Suppressor macrophage treated with lipopolysaccharide for 4 hours (primary cell): ENCODE measurements around the gene NKAPD1.
"Not testable (repeated sequence)": the region's sequence is repeated elsewhere in the genome, so short reads cannot be mapped to it uniquely, and the experiment has no call there.

Experiments used
- DNase-seq: peaks from one replicate; pipeline ENCODE4 v3.0.0-alpha.2; 2020

The NKAPD1 gene, protein sequence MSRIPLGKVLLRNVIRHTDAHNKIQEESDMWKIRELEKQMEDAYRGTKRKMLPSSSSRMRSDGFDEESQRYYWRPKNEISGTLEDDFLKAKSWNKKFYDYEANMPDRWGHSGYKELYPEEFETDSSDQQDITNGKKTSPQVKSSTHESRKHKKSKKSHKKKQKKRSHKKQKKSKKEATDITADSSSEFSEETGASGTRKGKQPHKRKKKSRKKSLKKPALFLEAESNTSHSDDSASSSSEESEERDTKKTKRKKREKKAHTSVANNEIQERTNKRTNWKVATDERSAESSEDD

GRCh38 chr11:112073941-112074811, at the start of gene NKAPD1, which contains the start of gene PIH1D2:
TSS of gene NKAPD1 (plus strand) at chr11:112074299. CDS start at chr11:112075575, 1,276 bp downstream.
TSS of gene PIH1D2 (minus strand) at chr11:112074017. CDS start at chr11:112073174, 843 bp downstream.
- peak; percentile 91 for DNase-seq

DNA sequence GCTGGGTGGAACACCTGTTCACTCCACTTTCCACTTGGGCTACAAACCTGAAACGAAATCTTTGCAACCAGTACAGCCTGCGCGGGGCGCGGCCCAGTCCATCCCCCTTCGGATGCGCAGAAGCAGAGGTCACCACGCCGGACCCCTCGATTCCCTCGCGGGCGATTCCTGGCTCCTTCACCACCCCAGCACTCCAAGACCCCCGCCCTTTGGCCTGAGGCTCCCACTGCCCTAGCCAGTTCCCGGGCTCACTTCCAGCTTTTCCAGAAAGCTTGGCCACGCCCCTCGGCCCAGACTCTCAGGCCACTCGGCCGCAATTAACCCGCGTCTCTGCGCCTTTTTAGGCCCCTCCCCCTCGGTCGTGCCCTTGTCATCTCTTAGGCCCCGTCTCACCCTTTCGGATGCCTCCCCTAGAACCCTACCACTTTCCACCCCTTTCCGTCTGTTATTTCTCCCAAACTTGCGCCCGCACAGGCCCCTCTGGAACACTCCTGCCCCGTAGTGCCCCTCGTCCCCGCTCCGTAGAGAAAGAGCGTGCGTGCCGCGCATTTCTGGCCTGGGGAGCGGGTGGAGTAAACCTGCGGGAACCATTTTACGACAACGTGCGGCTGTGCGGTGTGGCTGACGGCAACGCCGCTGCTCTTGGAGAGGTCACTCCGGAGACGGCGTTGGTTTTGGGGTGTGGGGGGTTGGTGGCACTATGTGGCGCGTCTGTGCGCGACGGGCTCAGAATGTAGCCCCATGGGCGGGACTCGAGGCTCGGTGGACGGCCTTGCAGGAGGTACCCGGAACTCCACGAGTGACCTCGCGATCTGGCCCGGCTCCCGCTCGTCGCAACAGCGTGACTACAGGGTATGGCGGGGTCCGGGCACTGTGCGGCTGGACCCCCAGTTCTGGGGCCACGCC, 49.1 kb upstream of the NKAPD1 start, which contains the start of gene DLAT:
TSS of gene DLAT (plus strand) at position 636 of the 906 bp plus-strand sequence. CDS start at position 701, 65 bp downstream.
- peak; percentile 79 for DNase-seq

DNA sequence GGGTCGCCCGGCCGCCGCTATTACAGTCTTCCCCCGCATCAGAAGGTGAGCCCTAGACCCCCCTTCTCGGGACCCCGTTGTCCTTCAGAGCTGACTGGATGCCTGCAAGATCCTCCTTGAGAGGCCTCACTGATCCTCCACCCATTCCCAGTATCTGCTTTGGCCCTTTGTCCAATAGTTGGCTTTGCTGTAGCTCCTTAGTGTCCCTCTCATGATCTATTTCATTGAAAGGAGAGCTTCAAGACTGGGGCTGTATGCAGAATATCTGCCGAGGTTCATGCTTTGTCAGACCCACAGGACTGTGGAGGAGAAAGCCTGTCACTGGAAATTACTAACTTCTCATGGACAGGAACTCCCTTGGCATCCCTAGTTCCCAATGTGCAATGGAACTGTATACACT, 48.4 kb upstream of the NKAPD1 start:
- peak; percentile 16 for DNase-seq

DNA sequence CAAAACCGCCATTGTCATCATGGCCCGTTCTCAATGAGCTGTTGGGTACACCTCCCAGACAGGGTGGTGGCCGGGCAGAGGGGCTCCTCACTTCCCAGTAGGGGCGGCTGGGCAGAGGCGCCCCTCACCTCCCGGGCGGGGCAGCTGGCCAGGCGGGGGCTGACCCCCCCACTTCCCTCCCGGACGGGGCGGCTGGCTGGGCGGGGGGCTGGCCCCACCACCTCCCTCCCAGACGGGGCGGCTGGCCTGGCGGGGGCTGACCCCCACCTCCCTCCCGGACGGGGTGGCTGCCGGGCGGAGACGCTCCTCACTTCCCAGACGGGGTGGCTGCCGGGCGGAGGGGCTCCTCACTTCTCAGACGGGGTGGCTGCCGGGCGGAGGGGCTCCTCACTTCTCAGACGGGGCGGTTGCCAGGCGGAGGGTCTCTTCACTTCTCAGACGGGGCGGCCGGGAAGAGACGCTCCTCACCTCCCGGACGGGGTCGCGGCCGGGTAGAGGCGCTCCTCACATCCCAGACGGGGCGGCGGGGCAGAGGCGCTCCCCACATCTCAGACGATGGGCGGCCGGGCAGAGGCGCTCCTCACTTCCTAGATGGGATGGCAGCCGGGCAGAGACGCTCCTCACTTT, 47.2 kb upstream of the NKAPD1 start:
- not testable (repeated sequence) for DNase-seq

DNA sequence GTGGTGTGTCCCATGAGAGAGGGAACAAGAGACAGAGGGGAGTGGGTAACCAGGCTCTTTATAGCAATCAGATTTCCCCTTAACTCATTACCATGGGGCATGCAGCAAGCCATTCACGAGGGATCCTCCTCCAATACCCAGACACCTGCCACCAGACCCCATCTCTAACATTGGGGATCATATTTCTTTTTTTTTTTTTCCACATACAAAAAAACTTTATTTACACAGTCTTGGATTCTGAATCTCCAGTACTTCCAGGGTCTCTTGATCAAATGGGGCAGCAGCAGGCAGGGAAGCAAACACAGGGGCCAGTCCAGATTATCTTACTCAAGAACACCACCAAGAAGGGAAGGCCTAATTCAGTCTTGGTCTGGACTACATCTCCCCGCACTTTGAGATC, 44.6 kb upstream of the NKAPD1 start:
- no peak for DNase-seq

- no peak for DNase-seq
Measured at GRCh38 chr11:112033902-112034301, 40.2 kb upstream of the NKAPD1 start.

- DNase-seq, result no peak
Measured at GRCh38 chr11:112037527-112037926, 36.6 kb upstream of the NKAPD1 start.

- no peak for DNase-seq
Measured at GRCh38 chr11:112042161-112042960, 31.7 kb upstream of the NKAPD1 start.

DNA sequence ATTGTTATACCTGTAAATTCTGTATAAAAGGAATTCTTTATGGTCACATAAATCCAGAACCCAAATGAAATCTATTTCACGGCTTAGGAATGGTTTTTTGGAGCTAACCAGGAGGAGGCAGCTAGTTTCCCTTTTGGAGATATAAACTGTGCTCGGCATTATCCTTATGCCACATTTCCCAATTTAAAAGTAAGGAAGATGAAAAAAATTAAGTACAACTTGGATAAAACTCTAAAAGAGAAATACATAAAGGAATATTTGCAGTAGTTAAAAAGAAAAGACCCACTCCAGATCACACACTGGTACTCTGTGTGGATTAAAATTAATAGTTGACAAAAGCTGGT, 31.2 kb upstream of the NKAPD1 start:
- no peak for DNase-seq

DNA sequence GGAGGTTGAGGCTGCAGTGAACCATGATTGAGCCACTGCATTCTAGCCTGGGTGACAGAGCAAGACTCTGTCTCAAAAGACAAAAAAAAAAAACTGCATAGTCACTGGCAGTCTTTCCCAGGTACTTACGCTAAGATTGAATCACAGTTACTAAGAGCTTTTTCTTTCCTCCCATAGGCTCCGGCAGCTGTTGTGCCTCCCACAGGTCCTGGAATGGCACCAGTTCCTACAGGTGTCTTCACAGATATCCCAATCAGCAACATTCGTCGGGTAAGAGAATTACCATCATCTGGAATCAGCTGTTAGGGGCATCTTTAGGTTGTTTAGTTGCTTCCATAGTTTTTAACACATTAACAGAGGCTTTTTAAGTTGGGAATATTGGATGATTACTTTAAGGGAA, 29.1 kb upstream of the NKAPD1 start:
- no peak for DNase-seq

DNA sequence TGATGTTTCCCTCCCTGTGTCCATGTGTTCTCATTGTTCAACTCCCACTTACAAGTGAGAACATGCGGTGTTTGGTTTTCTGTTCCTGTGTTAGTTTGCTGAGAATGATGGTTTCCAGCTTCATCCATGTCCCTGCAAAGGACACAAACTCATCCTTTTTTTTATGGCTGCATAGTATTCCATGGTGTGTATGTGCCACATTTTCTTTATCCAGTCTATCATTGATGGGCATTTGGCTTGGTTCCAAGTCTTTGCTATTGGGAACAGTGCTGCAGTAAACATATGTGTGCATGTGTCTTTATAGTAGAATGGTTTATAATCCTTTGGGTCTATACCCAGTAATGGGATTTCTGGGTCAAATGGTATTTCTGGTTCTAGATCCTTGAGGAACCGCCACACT, 27.5 kb upstream of the NKAPD1 start:
- DNase-seq, result not testable (repeated sequence)

DNA sequence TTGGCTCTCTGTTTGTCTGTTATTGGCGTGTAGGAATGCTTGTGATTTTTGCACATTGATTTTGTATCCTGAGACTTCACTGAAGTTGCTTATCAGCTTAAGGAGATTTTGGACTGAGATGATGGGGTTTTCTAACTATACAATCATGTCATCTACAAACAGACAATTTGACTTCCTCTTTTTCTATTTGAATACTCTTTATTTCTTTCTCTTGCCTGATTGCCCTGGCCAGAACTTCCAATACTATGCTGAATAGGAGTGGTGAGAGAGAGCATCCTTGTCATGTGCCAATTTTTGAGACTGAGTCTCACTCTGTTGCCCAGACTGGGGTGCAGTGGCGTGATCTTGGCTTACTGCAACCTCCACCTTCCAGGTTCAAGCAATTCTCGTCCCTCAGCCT, 25.8 kb upstream of the NKAPD1 start:
- DNase-seq, result not testable (repeated sequence)

DNA sequence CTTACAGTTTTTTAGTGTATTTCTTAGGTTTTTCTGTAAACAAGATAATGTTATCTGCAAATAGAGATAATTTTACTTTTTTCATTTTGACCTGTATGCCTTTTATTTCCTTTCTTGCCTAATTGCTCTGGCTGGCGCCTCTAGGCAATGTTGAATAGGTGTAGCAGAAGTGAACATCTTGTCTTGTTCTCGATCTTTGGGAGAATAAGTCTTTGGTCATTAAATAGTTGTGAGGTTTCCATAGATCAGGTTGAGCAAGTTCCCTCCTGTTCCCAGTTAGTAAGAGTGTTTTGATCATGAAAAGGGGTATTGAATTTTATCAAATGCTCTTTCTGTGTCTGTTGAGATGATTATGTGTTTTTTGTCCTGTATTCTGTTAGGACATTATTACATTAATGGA, 24.3 kb upstream of the NKAPD1 start:
- DNase-seq, result no peak

DNA sequence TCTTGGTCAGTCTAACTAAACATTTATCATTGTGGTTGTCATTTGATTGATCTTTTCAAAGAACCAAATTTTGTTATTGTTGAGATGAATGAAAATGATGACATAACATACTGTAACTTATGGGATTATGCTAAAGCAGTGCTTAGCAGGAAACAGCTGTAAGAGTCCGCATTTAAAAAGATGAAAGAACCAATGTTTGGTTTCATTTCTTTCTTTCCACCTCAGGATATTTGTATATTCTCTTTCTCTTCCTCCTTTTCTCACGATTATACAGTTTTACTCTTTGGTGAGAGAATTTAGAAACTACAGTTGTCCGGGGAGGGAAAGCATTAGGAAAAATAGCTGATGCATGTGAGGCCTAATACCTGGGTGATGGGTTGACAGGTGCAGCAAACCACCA, 23.4 kb upstream of the NKAPD1 start:
- DNase-seq, result peak; percentile 77

- peak; percentile 46 for DNase-seq
Measured at GRCh38 chr11:112051768-112052167, 22.3 kb upstream of the NKAPD1 start.

DNA sequence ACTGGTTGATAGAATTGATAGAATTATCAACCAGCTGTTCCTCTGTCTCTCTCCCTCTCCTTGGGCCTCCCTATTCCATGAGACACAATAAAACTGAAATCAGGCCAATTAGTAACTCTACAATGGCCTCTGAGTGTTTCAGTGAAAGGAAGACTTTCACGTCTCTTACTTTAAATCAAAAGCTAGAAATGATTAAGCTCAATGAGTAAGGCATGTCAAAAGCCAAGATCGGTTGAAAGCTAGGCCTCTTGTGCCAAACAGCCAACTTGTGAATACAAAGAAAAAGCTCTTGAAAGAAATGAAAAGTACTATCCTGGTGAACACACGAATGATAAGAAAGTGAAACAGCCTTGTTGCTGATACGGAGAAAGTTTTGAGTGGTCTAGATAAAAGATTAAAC, 16.9 kb upstream of the NKAPD1 start:
- DNase-seq, result no peak

- DNase-seq, result no peak
Measured at GRCh38 chr11:112058103-112058502, 16.0 kb upstream of the NKAPD1 start.

- DNase-seq, result no peak
Measured at GRCh38 chr11:112062923-112063322, 11.2 kb upstream of the NKAPD1 start.

DNA sequence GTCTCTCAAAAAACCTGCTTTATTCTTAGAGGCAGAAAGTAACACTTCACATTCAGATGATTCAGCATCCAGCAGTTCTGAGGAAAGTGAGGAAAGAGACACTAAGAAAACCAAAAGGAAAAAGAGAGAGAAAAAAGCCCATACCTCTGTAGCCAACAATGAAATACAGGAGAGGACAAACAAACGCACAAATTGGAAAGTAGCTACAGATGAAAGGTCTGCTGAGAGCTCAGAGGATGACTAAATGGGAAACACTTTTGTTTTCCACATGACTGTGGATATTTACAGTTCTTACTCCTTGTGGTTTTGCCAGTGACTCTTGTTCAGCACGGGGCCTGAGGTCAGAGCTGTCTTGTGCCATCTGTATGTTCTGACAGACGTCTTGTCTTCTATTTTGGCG, 8.6 kb downstream of the NKAPD1 start:
- peak; percentile 80 for DNase-seq

- peak; percentile 67 for DNase-seq
Measured at GRCh38 chr11:112085822-112086421, 11.8 kb downstream of the NKAPD1 start.
